SK-N-SH treated with all-trans-retinoic acid at 6 μM for 48 hours (cell line): ENCODE measurements around the gene GLMN.

Experiments
- ZNF565 ChIP-seq: fragments of 450-650 bp; formaldehyde crosslinking; conservative IDR thresholded peaks from 2 replicates; pipeline ENCODE4 v1.5.0; 2020; ENCODE audit warnings: low read depth, mild to moderate bottlenecking, moderate library complexity
- TF ChIP-seq, protein P1 (sequence below): fragments of 250-450 bp; sonication (Bioruptor Pico); IDR thresholded peaks from 2 replicates; pipeline ENCODE4 v1.5.1; 2020; ENCODE audit warnings: low read depth, mild to moderate bottlenecking, moderate library complexity

DNA sequence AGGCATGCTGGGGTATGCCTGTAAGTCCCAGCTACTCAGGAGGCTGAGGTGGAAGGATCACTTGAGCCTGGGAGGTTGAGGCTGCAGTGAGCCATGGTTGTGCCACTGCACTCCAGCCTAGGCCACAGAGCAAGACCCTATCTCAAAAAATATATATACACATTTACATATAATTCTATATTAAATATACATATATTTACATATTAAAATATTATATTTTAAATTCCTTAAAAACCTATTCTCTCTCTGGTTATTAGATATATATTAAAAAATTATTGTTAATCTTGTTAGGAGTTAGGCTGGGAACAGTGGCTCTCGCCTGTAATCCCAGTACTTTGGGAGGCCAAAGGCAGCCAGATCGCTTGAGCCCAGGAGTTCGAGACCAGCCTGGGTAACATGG is 22.7 kb downstream of the GLMN start:
- TF ChIP-seq, protein P1, sequence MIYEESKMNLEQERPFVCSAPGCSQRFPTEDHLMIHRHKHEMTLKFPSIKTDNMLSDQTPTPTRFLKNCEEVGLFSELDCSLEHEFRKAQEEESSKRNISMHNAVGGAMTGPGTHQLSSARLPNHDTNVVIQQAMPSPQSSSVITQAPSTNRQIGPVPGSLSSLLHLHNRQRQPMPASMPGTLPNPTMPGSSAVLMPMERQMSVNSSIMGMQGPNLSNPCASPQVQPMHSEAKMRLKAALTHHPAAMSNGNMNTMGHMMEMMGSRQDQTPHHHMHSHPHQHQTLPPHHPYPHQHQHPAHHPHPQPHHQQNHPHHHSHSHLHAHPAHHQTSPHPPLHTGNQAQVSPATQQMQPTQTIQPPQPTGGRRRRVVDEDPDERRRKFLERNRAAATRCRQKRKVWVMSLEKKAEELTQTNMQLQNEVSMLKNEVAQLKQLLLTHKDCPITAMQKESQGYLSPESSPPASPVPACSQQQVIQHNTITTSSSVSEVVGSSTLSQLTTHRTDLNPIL = no peak
- no peak for TF ChIP-seq ZNF565 (CRISPR knock-in tag)
